GM21786 (cell line): ENCODE data around the gene RPS6KA3.

Experiments
- ATAC-seq: cut with Tn5 transposase; IDR thresholded peaks from one replicate; pipeline ENCODE4 v1.9.1; 2021; ENCODE audit not compliant: unreplicated experiment

The RPS6KA3 gene

DNA sequence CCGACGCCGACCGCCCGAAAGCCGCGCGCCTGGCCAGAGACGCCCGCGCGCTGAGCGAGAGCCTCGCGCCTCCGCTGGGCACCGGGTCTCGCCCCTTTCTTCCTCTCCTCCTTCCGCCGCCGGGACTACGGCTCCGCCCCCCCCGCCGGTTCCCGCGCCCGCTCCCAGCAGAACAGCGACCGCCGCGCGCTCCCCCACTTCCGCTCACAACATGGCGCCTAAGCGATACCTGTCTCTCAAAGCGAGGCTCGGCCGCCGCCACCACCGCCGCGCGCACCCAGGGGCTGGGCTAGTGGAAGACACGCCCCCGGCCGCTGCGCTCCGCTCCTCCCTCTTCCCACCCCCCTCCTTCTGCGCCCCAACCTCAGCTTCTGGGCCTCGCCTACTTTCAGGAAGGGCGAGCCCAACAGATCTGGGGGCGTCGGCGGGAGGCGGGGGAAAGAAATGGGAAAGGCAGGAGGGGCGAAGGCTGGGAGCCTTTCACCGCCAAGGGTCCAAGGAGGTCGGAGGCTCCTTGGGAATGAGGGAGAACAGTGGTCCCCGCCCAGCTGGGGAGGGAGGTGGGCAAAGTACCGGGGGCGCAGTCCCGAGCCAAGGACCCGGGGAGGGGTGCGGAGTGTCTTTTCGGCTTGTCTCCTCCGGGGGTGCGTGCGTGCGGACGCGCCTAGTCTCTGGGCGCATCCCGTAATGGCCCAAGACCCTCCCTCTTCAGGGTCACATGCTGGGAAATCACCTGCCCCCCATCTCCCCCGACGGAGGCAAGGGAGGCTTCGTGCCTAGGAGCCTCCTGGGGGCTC is at the start of gene RPS6KA3:
TSS of gene RPS6KA3 (minus strand) at position 100 of the 797 bp plus-strand sequence. CDS start 277 bp downstream, outside the sequence.
- peak; percentile 79 for ATAC-seq

DNA sequence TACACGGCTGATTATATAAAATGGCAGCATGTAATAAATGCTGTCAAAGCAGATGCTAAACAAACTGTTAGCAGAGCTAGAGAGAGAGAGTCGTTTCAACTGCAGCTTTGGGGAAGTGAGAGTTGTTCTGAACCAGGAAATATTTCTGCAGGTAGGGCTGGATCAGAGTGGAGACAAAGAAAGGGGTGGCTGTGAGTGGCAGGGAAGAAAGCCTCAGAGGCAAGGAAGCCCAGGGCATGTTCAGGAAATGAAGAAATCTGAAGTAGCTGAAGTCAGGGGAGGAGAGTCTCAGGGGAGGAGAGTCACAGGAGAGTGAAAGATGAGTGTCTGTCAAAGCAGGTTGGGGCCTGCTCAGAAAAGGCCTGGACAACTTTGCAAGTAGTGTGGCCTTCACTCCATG is 48.4 kb upstream of the RPS6KA3 start:
- ATAC-seq, result peak; percentile 80

GRCh38 chrX:20313899-20314298 is 47.2 kb upstream of the RPS6KA3 start:
- no peak for ATAC-seq

DNA sequence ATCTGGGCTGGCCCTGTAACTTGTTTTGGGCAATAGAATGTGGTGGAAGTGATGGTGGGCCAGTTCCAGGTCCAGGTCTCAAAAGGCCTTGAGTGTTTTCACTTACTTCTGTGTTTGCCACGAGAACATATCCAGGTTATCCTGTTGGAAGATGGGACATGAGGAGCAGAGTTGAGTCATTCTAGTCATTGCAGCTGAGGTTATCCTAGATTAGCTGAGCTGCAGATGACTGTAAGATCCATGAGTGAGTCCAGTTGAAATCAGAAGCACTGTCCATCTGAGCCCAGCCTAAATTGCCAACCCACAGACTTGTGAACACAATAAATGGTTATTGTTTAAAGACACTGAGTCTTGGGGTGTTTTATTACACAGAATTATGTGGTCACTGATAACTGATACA is 45.3 kb upstream of the RPS6KA3 start:
- ATAC-seq, result no peak

DNA sequence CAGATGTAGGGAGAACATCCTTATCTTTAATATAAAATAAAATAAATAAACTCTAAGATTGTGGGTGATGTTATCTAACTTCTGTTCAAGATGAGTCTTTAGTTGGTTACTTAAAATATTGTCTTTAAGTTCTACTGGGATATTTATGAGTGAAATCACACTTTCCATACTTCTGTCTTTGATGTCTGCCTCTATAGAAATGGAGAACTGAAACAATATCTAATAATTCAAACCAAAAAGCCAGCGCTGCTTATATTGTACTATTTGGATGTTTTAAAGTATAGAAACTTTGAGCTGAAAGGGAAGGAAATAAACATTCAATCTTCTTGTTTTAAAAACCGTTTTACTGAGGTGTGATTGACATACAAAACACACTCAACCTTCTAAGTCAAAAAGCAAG is 44.8 kb upstream of the RPS6KA3 start:
- ATAC-seq, result no peak

DNA sequence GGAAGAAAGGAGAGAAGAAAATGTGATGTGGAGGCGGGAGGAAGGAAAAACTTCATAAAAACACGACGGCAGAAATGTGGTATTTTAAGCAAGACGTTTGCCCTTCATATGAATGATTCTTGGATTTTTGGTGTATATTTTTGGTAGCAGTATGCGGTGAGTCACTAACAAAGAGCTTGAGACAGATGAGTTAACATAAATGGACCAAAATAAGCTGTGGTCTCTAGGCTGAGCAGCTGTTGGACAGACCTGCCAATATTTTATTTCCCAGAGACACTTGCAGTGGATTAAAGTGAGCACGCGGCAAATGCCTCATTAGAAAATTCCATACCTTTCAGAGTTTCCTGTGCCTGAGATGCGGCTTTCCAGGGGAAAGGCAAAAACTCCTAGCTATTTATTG is 43.1 kb upstream of the RPS6KA3 start:
- ATAC-seq, result no peak

- ATAC-seq, result no peak
Observed at GRCh38 chrX:20306668-20307067, 40.0 kb upstream of the RPS6KA3 start.

GRCh38 chrX:20300822-20301221 is 34.1 kb upstream of the RPS6KA3 start:
- no peak for ATAC-seq

DNA sequence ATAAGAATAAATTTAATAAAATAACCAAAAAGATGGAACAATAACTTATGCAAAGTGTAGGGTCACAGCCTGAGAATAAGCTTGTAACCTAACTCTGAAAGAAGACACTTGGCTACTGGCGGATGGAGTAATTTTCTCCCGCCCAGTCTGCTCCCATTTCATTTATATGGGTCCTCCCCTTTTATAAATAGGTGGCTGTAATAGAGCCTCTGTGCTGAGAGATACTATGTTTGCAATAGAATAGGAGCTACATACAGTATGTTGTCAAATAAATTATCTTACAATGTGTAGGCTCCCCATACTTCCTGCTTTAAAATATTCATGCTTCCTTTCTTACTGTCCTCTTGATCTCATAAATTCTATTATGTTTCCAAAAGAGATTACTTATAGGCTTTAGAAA is 28.2 kb upstream of the RPS6KA3 start:
- no peak for ATAC-seq

GRCh38 chrX:20294284-20294683 is 27.6 kb upstream of the RPS6KA3 start:
- ATAC-seq, result no peak

- ATAC-seq, result no peak
Observed at GRCh38 chrX:20285511-20285910, 18.8 kb upstream of the RPS6KA3 start.

DNA sequence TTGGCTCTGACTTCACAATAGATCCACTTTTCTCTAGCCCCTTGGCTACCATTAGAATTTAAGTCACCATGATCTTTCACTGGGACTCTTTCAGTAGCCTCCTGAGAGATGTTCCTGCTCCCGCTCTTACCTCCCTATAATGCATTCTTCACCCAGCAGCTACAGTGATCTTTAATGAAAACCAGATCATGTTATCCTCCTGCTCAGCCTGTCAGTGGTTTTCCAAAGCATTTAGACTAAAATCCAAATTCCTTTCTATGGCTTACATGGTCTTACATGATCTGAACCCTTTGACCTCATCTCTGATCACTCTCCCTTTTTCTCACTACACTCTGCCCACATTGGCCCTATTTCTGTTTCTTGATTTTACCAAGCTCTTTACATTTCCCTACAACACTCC is 18.3 kb upstream of the RPS6KA3 start:
- no peak for ATAC-seq

- ATAC-seq, result no peak
Observed at GRCh38 chrX:20284444-20284843, 17.7 kb upstream of the RPS6KA3 start.

DNA sequence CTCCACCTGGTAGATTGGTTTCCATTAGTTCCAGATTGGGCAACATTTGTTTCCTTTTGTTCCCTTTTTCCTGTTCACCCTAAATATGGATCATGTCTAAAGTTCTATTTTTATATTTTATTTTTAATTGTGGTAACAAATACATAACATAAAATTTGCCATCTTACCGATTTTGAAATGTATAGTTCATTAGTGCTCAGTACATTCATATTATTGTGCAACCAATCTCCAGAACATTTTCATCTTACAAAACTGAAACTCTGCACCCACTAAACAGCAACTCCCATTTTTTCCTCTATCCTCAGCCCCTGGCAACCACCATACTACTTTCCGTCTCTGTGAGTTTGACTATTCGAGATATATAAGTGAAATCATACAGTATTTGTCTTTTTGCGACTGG is 14.2 kb upstream of the RPS6KA3 start:
- no peak for ATAC-seq

DNA sequence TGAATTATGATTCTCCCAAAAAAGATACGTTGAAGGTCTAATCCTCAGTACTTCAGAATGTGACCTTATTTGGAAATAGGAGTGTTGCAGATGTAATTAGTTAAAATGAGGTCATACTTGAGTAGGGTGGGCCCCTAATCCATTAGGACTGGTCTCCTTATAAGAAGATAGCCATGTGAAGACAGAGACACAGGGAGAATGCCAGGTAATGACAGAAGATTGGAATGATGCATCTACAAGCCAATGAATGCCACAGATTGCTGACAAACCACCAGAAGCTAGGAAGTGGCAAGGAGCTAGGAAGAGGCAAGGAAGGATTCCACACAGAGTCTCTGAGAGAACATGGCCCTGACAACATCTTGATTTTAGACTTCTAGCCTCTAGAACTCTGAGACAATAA is 7.4 kb upstream of the RPS6KA3 start:
- no peak for ATAC-seq

DNA sequence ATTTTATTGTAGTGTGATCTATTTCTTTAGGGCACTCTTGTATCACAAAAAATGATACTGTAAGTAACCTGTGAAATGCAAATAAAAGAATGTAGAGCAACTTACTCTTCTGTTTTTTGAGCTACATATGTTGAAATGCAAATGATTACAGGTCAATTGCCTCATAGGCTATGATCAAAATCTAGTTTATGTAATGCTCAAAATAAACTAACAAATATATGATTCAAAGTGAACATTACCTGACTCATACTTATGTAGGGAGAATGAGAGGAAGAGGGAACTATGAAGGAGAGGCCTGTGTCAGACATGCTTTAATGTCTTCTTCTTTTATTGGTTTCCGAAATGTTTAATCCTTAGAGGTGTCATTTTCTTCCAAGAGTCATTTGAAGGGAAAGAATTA is 5.0 kb upstream of the RPS6KA3 start:
- ATAC-seq, result no peak

- ATAC-seq, result no peak
Observed at GRCh38 chrX:20271186-20271585, 4.5 kb upstream of the RPS6KA3 start.

- ATAC-seq, result no peak
Observed at GRCh38 chrX:20270562-20270890, 3.8 kb upstream of the RPS6KA3 start.

- no peak for ATAC-seq
Observed at GRCh38 chrX:20269848-20270561, 3.3 kb upstream of the RPS6KA3 start.

GRCh38 chrX:20267931-20268701 is 1.4 kb upstream of the RPS6KA3 start:
- ATAC-seq, result no peak

DNA sequence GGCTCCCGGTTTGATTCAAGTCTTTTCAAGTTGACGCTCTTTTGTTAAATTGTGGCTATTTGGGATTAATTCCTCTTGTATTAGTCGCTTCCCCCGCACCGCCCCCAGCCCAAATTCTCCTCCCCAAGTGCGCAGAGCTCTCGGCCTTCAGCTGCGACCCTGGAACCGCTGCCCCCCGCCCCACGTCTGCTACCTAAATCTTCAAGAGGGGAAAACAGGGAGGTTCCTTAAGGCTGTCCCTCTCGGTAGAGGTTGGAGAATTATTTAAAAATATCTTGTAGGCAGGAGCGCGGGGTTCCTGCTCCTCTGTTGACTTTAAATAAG is 860 bp upstream of the RPS6KA3 start:
- ATAC-seq, result no peak
